GM12873 (cell line): ENCODE results near the gene TMEM169.

Source experiments
- TF ChIP-seq, protein P1 (sequence below): IDR thresholded peaks from 2 replicates; pipeline ENCODE4 v1.5.1; 2012; ENCODE audit warnings: low read depth, mild to moderate bottlenecking, moderate library complexity, low read length, control low read depth; ENCODE audit not compliant: insufficient read depth; ENCODE audit errors: missing control alignments

Gene TMEM169

DNA sequence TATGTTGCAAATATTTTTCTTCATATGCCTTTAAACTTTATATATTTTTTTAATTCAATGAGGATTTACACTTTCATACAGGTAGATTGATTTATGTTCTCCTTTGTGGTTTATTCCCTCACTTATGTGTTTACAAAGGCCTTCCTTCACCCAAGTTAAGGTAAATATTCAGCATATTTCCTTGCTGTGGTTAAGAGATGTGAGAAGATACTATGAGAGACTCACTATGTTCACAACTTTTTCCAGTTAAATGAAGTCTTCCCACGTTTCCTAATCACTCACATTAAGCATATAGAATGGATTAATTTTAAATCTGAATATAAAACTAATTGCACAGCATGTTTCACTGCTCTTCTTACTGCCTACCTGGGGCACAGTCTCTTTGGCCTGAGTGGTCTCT lies 707 bp upstream of the TMEM169 start:
- TF ChIP-seq, protein P1, sequence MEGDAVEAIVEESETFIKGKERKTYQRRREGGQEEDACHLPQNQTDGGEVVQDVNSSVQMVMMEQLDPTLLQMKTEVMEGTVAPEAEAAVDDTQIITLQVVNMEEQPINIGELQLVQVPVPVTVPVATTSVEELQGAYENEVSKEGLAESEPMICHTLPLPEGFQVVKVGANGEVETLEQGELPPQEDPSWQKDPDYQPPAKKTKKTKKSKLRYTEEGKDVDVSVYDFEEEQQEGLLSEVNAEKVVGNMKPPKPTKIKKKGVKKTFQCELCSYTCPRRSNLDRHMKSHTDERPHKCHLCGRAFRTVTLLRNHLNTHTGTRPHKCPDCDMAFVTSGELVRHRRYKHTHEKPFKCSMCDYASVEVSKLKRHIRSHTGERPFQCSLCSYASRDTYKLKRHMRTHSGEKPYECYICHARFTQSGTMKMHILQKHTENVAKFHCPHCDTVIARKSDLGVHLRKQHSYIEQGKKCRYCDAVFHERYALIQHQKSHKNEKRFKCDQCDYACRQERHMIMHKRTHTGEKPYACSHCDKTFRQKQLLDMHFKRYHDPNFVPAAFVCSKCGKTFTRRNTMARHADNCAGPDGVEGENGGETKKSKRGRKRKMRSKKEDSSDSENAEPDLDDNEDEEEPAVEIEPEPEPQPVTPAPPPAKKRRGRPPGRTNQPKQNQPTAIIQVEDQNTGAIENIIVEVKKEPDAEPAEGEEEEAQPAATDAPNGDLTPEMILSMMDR: no peak

DNA sequence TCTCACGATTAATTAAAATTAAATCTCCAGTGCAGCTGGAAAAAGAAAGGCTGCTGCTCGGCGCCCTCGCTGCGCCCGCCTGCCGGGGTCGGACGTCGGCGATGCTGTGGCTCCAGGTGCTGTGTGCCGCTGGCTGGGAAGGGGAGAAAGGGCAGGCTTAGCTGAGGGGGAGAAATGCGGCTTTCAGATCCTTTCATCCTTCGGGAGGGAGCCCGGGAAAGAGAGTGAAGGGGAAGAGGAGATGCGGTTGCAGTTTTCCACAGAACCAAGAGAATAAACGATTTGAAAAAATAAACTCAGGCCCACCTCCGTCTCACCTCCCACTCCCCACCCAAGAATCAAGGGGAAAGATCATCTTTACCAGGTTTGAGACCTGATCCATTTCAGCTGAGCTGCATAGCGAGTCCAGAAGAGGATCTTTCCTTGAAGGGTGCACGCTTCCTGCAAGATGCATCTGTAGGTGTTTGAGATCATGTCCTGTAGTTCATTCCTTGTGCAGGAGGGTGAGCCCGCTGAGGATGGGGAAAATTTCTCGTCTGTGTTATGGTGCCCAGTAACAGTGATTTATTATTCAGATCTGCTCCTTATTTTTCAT lies 495 bp downstream of the TMEM169 start:
- TF ChIP-seq, protein P1: no peak

DNA sequence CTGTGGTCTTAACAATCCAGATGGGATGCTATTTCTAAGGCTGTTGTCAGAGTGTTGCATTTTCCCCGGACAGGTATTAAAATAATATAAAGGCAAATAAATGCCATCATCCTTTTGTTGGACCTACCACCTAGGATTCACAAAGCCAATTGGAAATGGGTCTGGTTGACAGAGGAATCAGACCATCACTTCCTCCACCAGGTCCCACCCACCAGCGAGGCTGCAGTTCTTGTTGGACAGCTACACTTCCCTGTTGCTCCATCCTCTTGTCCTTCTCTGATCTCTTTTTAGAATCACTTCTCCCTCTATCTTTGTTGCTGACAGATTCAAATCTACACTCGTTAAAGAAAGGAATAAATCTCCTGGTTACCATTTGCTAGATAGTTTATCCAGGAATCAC lies 1.1 kb downstream of the TMEM169 start:
- TF ChIP-seq, protein P1: no peak

DNA sequence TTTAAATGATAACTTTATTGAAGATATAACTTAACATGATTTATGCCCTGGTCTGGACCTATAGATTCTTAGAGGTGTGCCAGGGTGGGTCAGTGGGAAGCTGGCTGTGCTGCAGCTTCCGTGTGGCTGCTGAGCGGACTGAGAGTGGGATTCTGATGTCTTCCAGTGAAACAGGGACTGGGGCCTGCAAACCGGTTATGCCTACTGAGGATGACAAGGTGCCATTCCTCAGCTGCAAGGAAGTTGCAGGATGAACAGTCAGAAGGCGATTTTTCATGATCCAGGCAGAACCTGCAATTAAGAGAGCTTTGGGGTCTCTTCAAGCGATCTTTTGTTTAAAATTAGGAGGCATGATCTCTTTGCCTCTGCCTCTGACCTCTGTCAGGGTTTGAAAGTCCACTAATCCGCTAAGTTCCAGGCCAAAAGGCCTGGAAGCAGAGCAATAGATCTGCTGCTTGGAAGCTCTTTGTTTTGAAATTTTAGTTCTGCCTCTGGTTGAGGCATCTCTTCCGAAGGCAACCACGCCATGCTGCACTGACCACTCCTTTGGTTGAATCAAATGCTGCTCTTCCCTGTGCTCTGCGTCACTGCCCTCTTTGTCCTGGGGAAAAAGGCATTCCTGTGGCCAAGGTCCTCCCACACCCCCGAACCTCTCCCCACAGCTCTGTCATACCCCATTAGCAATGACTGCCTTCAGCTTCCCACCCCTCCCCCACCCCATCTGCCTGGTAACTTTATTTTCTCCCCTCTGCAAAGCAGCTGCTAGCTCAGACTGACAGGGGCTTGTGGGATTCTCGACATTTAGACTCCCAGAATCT lies 2.0 kb downstream of the TMEM169 start:
- TF ChIP-seq, protein P1: no peak

DNA sequence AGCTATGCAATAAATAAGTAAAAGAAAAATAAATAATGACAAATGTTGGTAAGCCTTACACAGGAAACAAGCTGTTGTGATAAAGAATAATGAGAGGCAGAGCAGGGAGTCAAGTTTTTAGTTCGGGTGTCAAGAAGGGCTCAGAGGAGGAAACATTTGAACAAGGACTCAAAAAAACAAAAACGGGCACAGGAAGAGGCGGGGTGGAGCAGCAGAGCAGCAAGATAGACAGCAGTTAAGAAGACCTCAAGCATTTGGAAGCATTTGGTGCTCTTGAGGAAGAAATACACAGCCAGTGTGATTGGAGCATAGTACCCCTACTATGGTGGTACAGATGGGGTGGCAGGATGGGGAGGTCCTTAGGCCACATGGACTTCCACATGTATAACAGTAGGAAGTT lies 2.8 kb downstream of the TMEM169 start:
- TF ChIP-seq, protein P1: no peak

GRCh38 chr2:216086207-216086893 lies 4.6 kb downstream of the TMEM169 start:
- TF ChIP-seq, protein P1: no peak

DNA sequence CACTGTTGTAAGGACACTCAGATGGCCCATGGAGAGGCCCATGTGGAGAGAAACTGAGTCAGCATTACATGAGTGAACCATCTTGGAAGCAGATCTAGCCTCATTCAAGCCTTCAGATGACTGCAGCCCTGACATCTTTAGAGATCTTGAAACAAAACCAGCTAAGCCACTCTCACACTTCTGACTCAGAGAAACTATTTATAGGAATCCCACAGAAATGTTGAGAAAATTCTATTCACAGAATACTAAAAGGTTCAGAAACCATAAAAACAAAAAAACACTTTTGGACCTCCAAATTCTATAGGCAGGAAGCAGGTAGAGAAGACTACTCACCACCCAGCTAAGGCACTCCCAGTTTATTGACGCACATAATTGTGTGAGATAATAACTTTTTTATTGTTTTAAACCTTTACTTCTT lies 8.7 kb downstream of the TMEM169 start:
- TF ChIP-seq, protein P1: no peak
